ENCODE data around the gene SLC24A4.
"Not testable (repeated sequence)": the region's sequence is repeated elsewhere in the genome, so short reads cannot be mapped to it uniquely, and the experiment has no call there.

SLC24A4 gene

GRCh38 chr14:92369097-92369496 is 46.1 kb downstream of the SLC24A4 start:
- no peak for DNase-seq (ENCODE audit: low spot score)

DNA sequence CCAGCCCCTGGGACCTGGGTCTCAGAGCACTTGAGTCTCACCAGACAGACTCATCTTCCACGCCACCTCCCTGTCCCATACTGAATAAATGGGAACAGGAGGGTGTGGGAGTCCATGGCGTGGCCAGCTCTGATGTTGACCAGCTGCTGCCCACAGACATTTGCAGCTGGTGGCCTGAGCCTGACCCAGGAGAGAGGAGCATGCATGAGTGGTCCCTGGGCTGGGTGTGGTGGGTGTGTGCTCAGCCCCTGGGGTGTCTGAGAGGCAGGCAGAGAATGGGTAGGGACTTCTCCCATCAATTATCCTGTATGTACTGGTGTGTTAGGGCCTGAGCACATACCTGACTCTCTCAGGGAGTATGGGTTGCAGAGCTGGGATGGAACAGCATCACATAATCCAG is 49.3 kb downstream of the SLC24A4 start:
- DNase-seq (ENCODE audit: low spot score), result no peak

GRCh38 chr14:92373336-92373735 is 50.4 kb downstream of the SLC24A4 start:
- DNase-seq (ENCODE audit: low spot score), result peak; percentile 53

- no peak for DNase-seq (ENCODE audit: low spot score)
Observed at GRCh38 chr14:92380131-92380530, 57.2 kb downstream of the SLC24A4 start.

DNA sequence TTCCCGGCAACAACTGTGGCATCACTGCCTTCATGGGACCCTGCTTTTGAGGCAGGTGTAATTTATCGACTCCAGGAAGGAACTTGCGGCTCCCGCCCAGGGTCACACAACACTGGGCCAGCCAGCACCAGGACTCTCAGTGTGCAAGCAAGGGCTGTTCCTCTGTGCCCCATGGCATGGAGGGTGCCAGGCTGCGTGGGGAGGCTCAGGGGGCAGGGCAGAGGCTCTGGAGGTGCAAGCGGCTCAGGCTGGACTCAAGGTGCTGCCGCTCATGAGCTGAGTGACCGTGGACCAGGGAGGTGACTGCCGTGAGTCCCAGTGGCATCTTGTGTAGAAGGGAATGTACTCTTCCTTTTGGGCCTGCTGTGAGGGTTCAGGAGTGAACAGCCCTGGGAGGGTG is 57.6 kb downstream of the SLC24A4 start:
- DNase-seq (ENCODE audit: low spot score), result no peak

DNA sequence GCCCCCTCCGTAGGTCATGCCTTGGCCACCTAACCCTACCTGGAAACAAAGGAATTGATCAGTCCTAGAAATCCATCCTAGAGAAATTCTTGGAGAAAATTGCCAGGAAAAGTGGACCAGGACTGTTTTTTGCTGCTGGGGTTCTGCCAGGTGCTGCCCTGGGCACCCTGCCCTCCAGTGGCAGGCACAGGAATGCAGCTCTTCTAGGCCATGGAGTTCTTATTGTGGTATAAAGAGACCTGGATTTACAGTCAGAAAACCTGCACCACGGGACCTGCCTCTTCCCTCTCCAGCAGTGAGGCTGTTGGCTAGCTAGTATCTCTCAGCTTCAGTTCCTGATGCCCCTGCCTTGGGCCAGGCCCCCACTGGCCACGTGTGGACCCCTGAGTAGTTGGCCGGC is 59.7 kb downstream of the SLC24A4 start:
- peak; percentile 60 for DNase-seq (ENCODE audit: low spot score)

- no peak for DNase-seq (ENCODE audit: low spot score)
Observed at GRCh38 chr14:92383805-92384204, 60.8 kb downstream of the SLC24A4 start.

DNA sequence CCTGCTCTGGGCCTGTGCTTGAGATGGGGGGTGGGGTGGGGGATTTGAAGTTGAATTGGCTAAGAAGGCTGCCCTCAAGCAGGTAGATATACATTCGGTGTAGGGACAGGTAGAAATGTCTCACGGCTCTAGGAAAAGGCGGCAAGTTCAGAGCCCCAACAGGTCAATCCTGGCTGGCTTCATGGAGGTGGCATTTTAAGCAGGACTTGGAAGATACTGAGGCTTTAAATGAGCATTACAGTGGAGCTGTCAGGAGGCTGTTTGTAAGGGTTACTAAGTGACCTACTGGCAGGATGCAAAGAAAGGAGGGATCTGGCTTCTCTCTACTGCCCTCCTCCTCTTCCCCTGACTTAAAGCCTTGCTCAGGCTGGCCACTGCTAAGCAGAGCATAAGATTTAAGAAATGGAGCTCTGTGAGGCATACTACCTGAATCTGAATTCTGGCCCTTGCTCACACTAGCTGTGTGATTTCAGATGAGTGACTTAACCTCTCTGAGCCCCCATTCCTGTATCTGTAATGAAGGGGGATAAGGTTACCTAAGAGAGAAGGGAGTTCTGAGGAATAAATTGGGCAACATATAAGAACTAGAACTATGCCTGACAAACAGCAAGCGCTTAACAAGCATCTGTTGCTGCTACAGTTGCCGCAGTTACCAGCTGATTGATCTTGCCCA is 61.6 kb downstream of the SLC24A4 start:
- no peak for DNase-seq (ENCODE audit: low spot score)

DNA sequence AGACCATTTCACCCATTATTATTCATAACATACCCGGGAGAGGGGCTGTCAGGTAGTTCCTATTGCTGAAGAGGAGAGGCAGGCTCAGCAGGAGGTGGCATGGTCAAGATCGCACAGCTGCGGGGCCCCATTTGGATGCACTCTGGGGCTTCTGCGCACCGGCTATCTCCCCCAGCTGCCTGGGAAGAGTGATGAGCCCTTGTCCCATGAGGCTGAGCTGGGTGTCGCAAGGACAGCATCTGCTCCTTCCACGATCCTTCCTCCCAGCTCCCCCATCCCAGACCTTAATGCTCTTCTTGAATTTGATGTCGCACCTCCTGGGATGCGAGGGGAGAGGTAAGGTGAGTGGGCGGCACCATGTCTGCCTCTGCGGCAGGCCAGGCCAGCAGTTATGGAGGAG is 62.6 kb downstream of the SLC24A4 start:
- DNase-seq (ENCODE audit: low spot score), result no peak

DNA sequence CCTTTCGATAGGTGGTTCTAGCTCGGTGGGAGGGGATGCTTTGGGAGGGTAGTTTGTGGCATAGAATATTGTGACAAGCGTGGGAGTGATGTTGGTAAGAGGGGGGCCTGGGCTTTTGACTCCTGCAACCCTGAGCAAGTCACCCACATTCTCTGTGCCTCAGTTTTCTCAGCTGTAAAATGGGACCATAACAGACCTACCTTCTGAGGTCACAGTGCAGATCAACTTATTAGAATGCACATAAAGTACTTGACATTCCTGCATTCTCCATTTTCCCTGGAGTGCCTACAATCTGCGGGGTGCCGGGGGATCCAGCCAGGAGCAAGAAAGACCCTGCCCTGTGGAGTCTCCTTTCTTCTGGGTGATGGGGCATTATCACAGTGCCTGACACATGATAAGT is 63.2 kb downstream of the SLC24A4 start:
- DNase-seq (ENCODE audit: low spot score), result no peak

DNA sequence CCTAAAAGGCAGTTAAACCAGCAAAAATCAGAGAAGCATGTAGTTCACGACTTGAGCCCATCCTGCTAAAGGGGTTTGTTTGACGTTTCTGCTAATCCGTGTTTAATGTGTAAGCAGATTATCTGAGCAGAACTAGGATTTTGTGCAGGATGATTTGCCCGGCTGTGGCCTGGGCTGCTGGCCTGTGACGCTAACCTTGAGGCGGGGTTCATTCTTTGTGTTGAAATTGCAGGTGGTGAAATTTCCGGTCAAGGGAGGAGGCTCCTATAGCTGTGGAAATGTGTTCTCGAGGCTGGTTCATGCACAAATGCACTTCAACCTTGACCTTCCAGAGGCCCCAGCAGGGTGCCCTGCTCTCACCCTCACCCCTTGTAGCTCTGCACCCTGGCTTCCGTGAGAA is 63.7 kb downstream of the SLC24A4 start:
- no peak for DNase-seq (ENCODE audit: low spot score)

GRCh38 chr14:92387578-92387977 is 64.6 kb downstream of the SLC24A4 start:
- no peak for DNase-seq (ENCODE audit: low spot score)

GRCh38 chr14:92389598-92390158 is 66.7 kb downstream of the SLC24A4 start:
- no peak for DNase-seq (ENCODE audit: low spot score)

- no peak for DNase-seq (ENCODE audit: low spot score)
Observed at GRCh38 chr14:92391726-92392125, 68.8 kb downstream of the SLC24A4 start.

DNA sequence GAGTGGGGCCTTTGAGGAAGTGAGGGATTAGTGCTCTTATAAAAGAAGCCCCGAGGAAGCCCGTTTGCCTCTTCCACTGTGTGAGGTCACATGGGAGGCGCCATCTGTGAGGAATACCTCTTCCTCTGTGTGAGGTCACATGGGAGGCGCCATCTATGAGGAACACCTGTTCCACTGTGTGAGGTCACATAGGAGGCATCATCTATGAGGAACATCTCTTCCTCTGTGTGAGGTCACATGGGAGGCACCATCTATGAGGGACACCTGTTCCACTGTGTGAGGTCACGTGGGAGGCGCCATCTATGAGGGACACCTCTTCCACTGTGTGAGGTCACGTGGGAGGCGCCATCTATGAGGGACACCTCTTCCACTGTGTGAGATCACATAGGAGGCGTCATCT is 69.7 kb downstream of the SLC24A4 start:
- no peak for DNase-seq (ENCODE audit: low spot score)

- peak; percentile 87 for DNase-seq (ENCODE audit: low spot score)
Observed at GRCh38 chr14:92397150-92397952, 74.4 kb downstream of the SLC24A4 start.

DNA sequence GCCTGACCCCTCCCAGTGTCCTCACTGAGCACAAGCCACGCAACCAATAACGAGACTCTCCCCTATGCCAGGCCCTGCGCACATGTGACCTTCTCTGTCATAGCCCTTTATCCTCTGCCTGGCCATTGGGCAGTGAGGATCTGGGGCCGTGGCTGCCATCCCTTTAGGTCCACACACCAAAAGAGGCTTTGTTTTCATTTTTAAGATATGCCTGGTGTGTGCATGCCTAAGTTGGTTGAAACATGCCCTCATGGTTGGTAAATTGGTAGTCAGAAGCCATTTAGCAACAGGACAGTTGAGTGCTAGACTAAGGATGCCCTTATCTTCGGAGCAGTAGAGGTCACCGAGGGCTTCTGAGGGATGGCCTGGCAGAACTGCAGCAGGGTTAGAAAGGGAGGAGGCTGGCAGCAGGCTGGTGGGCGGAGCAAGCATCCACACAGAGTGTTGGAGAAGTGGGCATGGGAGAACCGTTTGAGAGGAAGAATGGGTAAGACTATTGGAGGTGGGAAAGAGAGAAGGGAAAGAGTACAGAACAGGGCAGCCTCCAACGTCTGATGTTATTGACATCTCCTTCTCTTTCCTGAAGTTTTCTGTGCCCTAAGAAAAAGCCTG is 75.1 kb downstream of the SLC24A4 start:
- DNase-seq (ENCODE audit: low spot score), result no peak

GRCh38 chr14:92398888-92399636 is 76.1 kb downstream of the SLC24A4 start:
- DNase-seq (ENCODE audit: low spot score), result no peak

DNA sequence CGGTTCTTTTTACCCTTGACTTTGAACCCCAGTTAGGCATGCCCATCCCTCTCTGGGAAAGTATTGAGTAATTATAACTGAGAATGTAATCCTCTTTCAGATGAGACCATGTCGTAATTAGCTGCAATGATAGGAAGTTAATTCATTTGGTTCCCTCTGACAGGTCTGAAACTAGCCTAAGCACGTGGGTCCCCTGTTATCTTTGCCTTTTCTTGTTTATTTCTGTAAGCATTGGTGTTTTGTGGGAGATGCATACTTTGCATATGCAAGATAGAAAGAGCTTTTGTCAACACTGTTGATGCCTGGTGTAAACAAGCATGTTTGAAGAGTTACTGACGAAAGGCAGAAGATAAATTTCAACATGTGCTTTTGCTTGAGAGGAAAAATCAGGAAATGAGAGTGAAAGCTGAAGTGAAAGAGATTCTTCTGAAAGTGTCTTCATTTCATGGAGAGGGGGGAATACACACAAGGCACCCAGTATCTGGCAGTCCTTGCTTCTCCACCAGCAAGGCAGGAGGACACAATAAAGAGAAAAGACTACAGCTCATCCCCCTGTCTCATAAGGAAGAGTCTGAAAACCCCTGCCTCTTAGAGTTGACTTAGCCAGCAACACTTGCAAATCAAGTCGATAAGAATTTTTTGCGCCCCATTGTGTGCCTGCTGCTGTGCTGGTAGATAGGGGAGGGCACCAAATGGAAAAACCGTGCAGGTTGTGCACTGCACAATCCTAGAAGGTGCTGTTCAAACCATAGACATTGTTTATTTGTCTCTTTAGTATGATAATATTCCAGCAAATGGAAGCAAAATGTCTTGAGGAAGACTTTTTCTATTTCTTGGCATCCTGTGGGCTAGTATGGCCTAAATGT is 77.8 kb downstream of the SLC24A4 start:
- no peak for DNase-seq (ENCODE audit: low spot score)

DNA sequence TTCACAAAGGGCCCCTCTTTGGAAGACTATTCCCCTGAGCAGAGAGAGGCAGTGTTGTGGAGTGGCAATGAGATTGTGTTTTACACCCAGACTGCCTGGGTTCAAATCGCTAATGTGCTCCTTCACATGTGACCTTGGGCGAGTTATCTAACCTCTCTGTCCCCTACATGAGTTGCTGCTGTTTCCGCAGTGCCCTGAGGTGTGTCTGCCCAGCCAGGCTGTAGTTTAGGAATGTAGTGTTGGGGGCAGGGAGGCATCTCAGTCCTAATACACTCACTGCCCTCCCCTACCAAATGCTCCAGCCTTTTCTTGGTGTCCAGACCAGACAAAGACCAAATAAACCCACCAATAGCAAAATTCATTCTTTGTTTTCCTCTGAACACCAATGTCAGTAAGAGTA is 78.6 kb downstream of the SLC24A4 start:
- DNase-seq (ENCODE audit: low spot score), result no peak

DNA sequence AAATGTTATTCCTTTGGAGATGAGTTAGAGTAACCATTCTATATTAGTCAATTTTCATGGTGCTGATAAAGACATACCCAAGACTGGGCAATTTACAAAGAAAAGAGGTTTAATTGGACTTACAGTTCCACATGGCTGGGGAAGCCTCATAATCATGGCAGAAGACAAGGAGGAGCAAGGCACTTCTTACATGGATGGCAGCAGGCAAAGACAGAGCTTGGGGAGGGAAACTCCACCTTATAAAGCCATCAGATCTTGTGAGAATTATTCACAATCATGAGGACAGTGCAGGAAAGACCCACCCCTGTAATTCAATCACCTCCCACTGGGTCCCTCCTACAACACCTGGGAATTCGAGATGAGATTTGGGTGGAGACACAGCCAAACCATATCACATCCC is 79.5 kb downstream of the SLC24A4 start:
- not testable (repeated sequence) for DNase-seq (ENCODE audit: low spot score)

Measured in GM03348 (cell line).